Keratinocyte (primary cell): ENCODE measurements around the gene AIG1.

Experiments
- CTCF ChIP-seq, 3 experiments: IDR thresholded peaks in 1 of 3; conservative IDR thresholded peaks in 1 of 3; optimal IDR thresholded peaks in 1 of 3; 2 replicates in 2 of 3; 3 replicates in 1 of 3; pipeline versions ENCODE3 to v1.5.1; 2011; ENCODE audit warnings: low read length in 3 of 3, mild to moderate bottlenecking in 3 of 3, moderate library complexity in 2 of 3, control low read depth in 1 of 3, inconsistent platforms in 1 of 3; ENCODE audit not compliant: insufficient read depth in 2 of 3; ENCODE audit errors: extremely low read depth in 1 of 3
- EZH2 ChIP-seq: IDR thresholded peaks from one replicate; pipeline ENCODE4 v1.6.1; 2012; ENCODE audit warnings: inconsistent platforms, mild to moderate bottlenecking, low read length, moderate library complexity

- TF ChIP-seq CTCF (optimal IDR thresholded peaks at IDR 0.05 in 1 of 3, IDR thresholded peaks at IDR 0.05 in 1 of 3, conservative IDR thresholded peaks at IDR 0.05 in 1 of 3; ENCODE audit: extremely low read depth in 1 of 3, insufficient read depth in 2 of 3, low read length in 3 of 3) (no peak), EZH2 (no peak)
Measured at GRCh38 chr6:143117108-143117507, 56.4 kb downstream of the AIG1 start.
